Stimulated activated CD8-positive, alpha-beta memory T cell treated with anti-CD3 and anti-CD28 coated beads, Interleukin-4, amount 100 ng/mL, for 48 hours (primary cell): ENCODE results near the gene VSTM2L.

ENCODE experiments used
- DNase-seq: peaks from one replicate; pipeline ENCODE4 v3.0.0-alpha.2; 2020

VSTM2L gene

GRCh38 chr20:37901654-37902503 lies 1.0 kb upstream of the VSTM2L start:
- DNase-seq, result peak; percentile 43

- peak; percentile 45 for DNase-seq
Observed at GRCh38 chr20:37903317-37904007, 535 bp downstream of the VSTM2L start.

- DNase-seq, result no peak
Observed at GRCh38 chr20:37904008-37904642, 1.2 kb downstream of the VSTM2L start.

GRCh38 chr20:37904845-37905373 lies 2.0 kb downstream of the VSTM2L start:
- no peak for DNase-seq

- no peak for DNase-seq
Observed at GRCh38 chr20:37905671-37906613, 3.0 kb downstream of the VSTM2L start.

GRCh38 chr20:37907330-37907676 lies 4.4 kb downstream of the VSTM2L start:
- DNase-seq, result no peak

- DNase-seq, result no peak
Observed at GRCh38 chr20:37907677-37908401, 4.9 kb downstream of the VSTM2L start.

GRCh38 chr20:37911261-37911660 lies 8.3 kb downstream of the VSTM2L start:
- no peak for DNase-seq

GRCh38 chr20:37911838-37912281 lies 8.9 kb downstream of the VSTM2L start:
- DNase-seq, result no peak

GRCh38 chr20:37912874-37913273 lies 9.9 kb downstream of the VSTM2L start:
- no peak for DNase-seq

GRCh38 chr20:37913567-37914366 lies 10.8 kb downstream of the VSTM2L start:
- DNase-seq, result no peak

- no peak for DNase-seq
Observed at GRCh38 chr20:37914367-37914671, 11.4 kb downstream of the VSTM2L start.

GRCh38 chr20:37914672-37915433 lies 11.9 kb downstream of the VSTM2L start:
- DNase-seq, result no peak

GRCh38 chr20:37915434-37915787 lies 12.5 kb downstream of the VSTM2L start:
- DNase-seq, result no peak

- DNase-seq, result no peak
Observed at GRCh38 chr20:37915800-37916570, 13.1 kb downstream of the VSTM2L start.

GRCh38 chr20:37917461-37917860 lies 14.5 kb downstream of the VSTM2L start:
- DNase-seq, result no peak

GRCh38 chr20:37918035-37918434 lies 15.1 kb downstream of the VSTM2L start:
- no peak for DNase-seq

- no peak for DNase-seq
Observed at GRCh38 chr20:37919389-37920040, 16.6 kb downstream of the VSTM2L start.

GRCh38 chr20:37920270-37920669 lies 17.3 kb downstream of the VSTM2L start:
- peak; percentile 58 for DNase-seq
